Stimulated activated naive CD8-positive, alpha-beta T cell treated with anti-CD3 and anti-CD28 coated beads, Interleukin-15, Interleukin-2, amounts not matched to agents 100 ng/mL and 50 ng/mL, for 24 hours (primary cell): ENCODE results near the gene DYTN.
"Not testable (repeated sequence)": the region's sequence is repeated elsewhere in the genome, so short reads cannot be mapped to it uniquely, and the experiment has no call there.

ENCODE experiments used
- H3K27ac Mint-ChIP-seq: one replicate; pipeline ENCODE4 v1.8.0; 2021; ENCODE audit warnings: mild to moderate bottlenecking, mixed read lengths
- H3K27me3 Mint-ChIP-seq: one replicate; pipeline ENCODE4 v1.8.0; 2021; ENCODE audit warnings: mixed read lengths
- H3K36me3 Mint-ChIP-seq: one replicate; pipeline ENCODE4 v1.8.0; 2021; ENCODE audit warnings: low read depth, mixed read lengths
- H3K4me1 Mint-ChIP-seq: one replicate; pipeline ENCODE4 v1.8.0; 2021; ENCODE audit warnings: low read depth, mixed read lengths
- H3K4me3 Mint-ChIP-seq: one replicate; pipeline ENCODE4 v1.8.0; 2021; ENCODE audit warnings: mild to moderate bottlenecking, mixed read lengths
- H3K9me3 Mint-ChIP-seq: one replicate; pipeline ENCODE4 v1.8.0; 2021; ENCODE audit warnings: mixed read lengths

Gene DYTN

GRCh38 chr2:206721256-206721920 is 3.2 kb upstream of the DYTN start:
- Mint-ChIP-seq H3K9me3 (peaks cover 4% of the 10 kb centered on the region), H3K4me3 (no peak overlapping the region), H3K4me1 (no peaks in the 10 kb centered on the region), H3K36me3 (no peaks in the 10 kb centered on the region), H3K27me3 (peaks cover 40% of the 10 kb centered on the region), H3K27ac (no peak overlapping the region)

- peaks cover 5% of the 10 kb centered on the region for H3K4me1 Mint-ChIP-seq
- H3K27me3 Mint-ChIP-seq: peaks cover 14% of the 10 kb centered on the region
- no peak overlapping the region for H3K4me3 Mint-ChIP-seq
- no peak overlapping the region for H3K27ac Mint-ChIP-seq
- no peaks in the 10 kb centered on the region for H3K9me3 Mint-ChIP-seq
- no peaks in the 10 kb centered on the region for H3K36me3 Mint-ChIP-seq
Measured at GRCh38 chr2:206716623-206717022, 1.6 kb downstream of the DYTN start.

GRCh38 chr2:206715183-206715582 is 3.0 kb downstream of the DYTN start:
- not testable (repeated sequence) for H3K27ac Mint-ChIP-seq, H3K4me3 Mint-ChIP-seq, H3K27me3 Mint-ChIP-seq, H3K9me3 Mint-ChIP-seq, H3K4me1 Mint-ChIP-seq, H3K36me3 Mint-ChIP-seq

- Mint-ChIP-seq H3K27ac (no peak overlapping the region), H3K4me1 (peaks cover 5% of the 10 kb centered on the region), H3K36me3 (no peaks in the 10 kb centered on the region), H3K4me3 (no peak overlapping the region), H3K9me3 (no peaks in the 10 kb centered on the region), H3K27me3 (peaks cover 4% of the 10 kb centered on the region)
Measured at GRCh38 chr2:206713746-206714145, 4.5 kb downstream of the DYTN start.

- Mint-ChIP-seq H3K27ac (no peak overlapping the region), H3K4me1 (no peaks in the 10 kb centered on the region), H3K36me3 (no peaks in the 10 kb centered on the region), H3K4me3 (no peak overlapping the region), H3K9me3 (no peaks in the 10 kb centered on the region), H3K27me3 (peaks cover 4% of the 10 kb centered on the region)
Measured at GRCh38 chr2:206708286-206708685, 9.9 kb downstream of the DYTN start.

- Mint-ChIP-seq H3K36me3 (no peaks in the 10 kb centered on the region), H3K27ac (no peak overlapping the region), H3K9me3 (no peaks in the 10 kb centered on the region), H3K4me1 (no peaks in the 10 kb centered on the region), H3K27me3 (peaks cover 4% of the 10 kb centered on the region), H3K4me3 (no peak overlapping the region)
Measured at GRCh38 chr2:206707164-206707701, 11.0 kb downstream of the DYTN start.

GRCh38 chr2:206701952-206702605 is 16.1 kb downstream of the DYTN start:
- no peak overlapping the region for H3K4me3 Mint-ChIP-seq

GRCh38 chr2:206700156-206700555 is 18.0 kb downstream of the DYTN start:
- Mint-ChIP-seq H3K4me3 (no peak overlapping the region), H3K9me3 (no peaks in the 10 kb centered on the region), H3K27me3 (peaks cover 27% of the 10 kb centered on the region), H3K27ac (no peak overlapping the region), H3K4me1 (no peaks in the 10 kb centered on the region), H3K36me3 (no peaks in the 10 kb centered on the region)

More at GRCh38 chr2:206701952-206702605, 16.1 kb downstream of the DYTN start:
- Mint-ChIP-seq H3K36me3 (no peaks in the 10 kb centered on the region), H3K9me3 (no peaks in the 10 kb centered on the region), H3K4me1 (no peaks in the 10 kb centered on the region), H3K27ac (no peak overlapping the region), H3K27me3 (peaks cover 27% of the 10 kb centered on the region)

GRCh38 chr2:206698811-206699210 is 19.4 kb downstream of the DYTN start:
- Mint-ChIP-seq H3K4me3 (no peak overlapping the region), H3K36me3 (no peaks in the 10 kb centered on the region), H3K27ac (no peak overlapping the region), H3K9me3 (no peaks in the 10 kb centered on the region), H3K27me3 (peaks cover 27% of the 10 kb centered on the region), H3K4me1 (no peaks in the 10 kb centered on the region)

GRCh38 chr2:206696910-206697309 is 21.3 kb downstream of the DYTN start:
- Mint-ChIP-seq H3K9me3 (no peaks in the 10 kb centered on the region), H3K36me3 (no peaks in the 10 kb centered on the region), H3K4me1 (no peaks in the 10 kb centered on the region), H3K27ac (no peak overlapping the region), H3K27me3 (peaks cover 23% of the 10 kb centered on the region), H3K4me3 (no peak overlapping the region)

- no peak overlapping the region for H3K27ac Mint-ChIP-seq
- no peaks in the 10 kb centered on the region for H3K36me3 Mint-ChIP-seq
- peaks cover 4% of the 10 kb centered on the region for H3K27me3 Mint-ChIP-seq
- no peak overlapping the region for H3K4me3 Mint-ChIP-seq
- no peaks in the 10 kb centered on the region for H3K9me3 Mint-ChIP-seq
- peaks cover 4% of the 10 kb centered on the region for H3K4me1 Mint-ChIP-seq
Measured at GRCh38 chr2:206693399-206694137, 24.6 kb downstream of the DYTN start.

GRCh38 chr2:206692971-206693370 is 25.2 kb downstream of the DYTN start:
- H3K4me3 Mint-ChIP-seq: no peak overlapping the region
- H3K9me3 Mint-ChIP-seq: no peaks in the 10 kb centered on the region
- H3K36me3 Mint-ChIP-seq: no peaks in the 10 kb centered on the region
- peaks cover 4% of the 10 kb centered on the region for H3K27me3 Mint-ChIP-seq
- peaks cover 4% of the 10 kb centered on the region for H3K4me1 Mint-ChIP-seq
- no peak overlapping the region for H3K27ac Mint-ChIP-seq

GRCh38 chr2:206688990-206689389 is 29.2 kb downstream of the DYTN start:
- Mint-ChIP-seq H3K27ac (no peak overlapping the region), H3K27me3 (peaks cover 8% of the 10 kb centered on the region), H3K9me3 (no peaks in the 10 kb centered on the region), H3K4me3 (no peak overlapping the region), H3K4me1 (peaks cover 4% of the 10 kb centered on the region), H3K36me3 (no peaks in the 10 kb centered on the region)

GRCh38 chr2:206688453-206688852 is 29.7 kb downstream of the DYTN start:
- Mint-ChIP-seq H3K9me3 (no peaks in the 10 kb centered on the region), H3K4me1 (peaks cover 4% of the 10 kb centered on the region), H3K27ac (peak overlapping the region; percentile 65), H3K27me3 (peaks cover 8% of the 10 kb centered on the region), H3K4me3 (no peak overlapping the region), H3K36me3 (no peaks in the 10 kb centered on the region)

- H3K4me1 Mint-ChIP-seq: no peaks in the 10 kb centered on the region
- peaks cover 29% of the 10 kb centered on the region for H3K27me3 Mint-ChIP-seq
- no peaks in the 10 kb centered on the region for H3K36me3 Mint-ChIP-seq
- H3K4me3 Mint-ChIP-seq: no peak overlapping the region
- H3K27ac Mint-ChIP-seq: no peak overlapping the region
- no peaks in the 10 kb centered on the region for H3K9me3 Mint-ChIP-seq
Measured at GRCh38 chr2:206683546-206683945, 34.6 kb downstream of the DYTN start.
